OCI-LY3 (cell line): Measurements from ENCODE around the gene ZC3H7A.

Source experiments
- H2AFZ ChIP-seq: fragments of 200-600, 300-600 bp; shearing (Covaris generic); 2 replicates; pipeline ENCODE4 v1.6.0; 2014; ENCODE audit warnings: antibody characterized with exemption, low read depth, low read length
- H3K27ac ChIP-seq: fragments of 200-600, 300-600 bp; sonication (generic); 2 replicates; pipeline ENCODE4 v1.5.1; 2014; ENCODE audit warnings: mild to moderate bottlenecking, low read length, moderate library complexity, mixed read lengths
- H3K27me3 ChIP-seq: fragments of 200-600, 300-600 bp; sonication (generic); 2 replicates; pipeline ENCODE4 v1.6.1; 2014; ENCODE audit warnings: low read depth, low read length, mixed read lengths
- H3K36me3 ChIP-seq: fragments of 200-600, 300-600 bp; sonication (generic); replicated peaks from 2 replicates; pipeline ENCODE3; 2014; ENCODE audit warnings: low read depth, low read length, mixed read lengths
- H3K4me1 ChIP-seq: fragments of 300-600, 200-600 bp; sonication (generic); 2 replicates; pipeline ENCODE4 v1.6.1; 2014; ENCODE audit warnings: low read length, mixed read lengths
- H3K4me2 ChIP-seq: fragments of 200-600, 300-600 bp; sonication (generic); 2 replicates; pipeline ENCODE4 v1.6.1; 2014; ENCODE audit warnings: low read length, mixed read lengths
- H3K4me3 ChIP-seq: fragments of 300-600, 200-600 bp; sonication (generic); 2 replicates; pipeline ENCODE4 v1.5.1; 2014; ENCODE audit warnings: antibody characterized with exemption, mild to moderate bottlenecking, low read length, moderate library complexity
- H3K79me2 ChIP-seq: fragments of 300-600, 200-600 bp; shearing (Covaris generic); 2 replicates; pipeline ENCODE4 v1.6.1; 2014; ENCODE audit warnings: mild to moderate bottlenecking, low read length, mixed read lengths
- H3K9ac ChIP-seq: fragments of 300-600, 200-600 bp; shearing (Covaris generic); 2 replicates; pipeline ENCODE4 v1.6.0; 2014; ENCODE audit warnings: mild to moderate bottlenecking, low read length, moderate library complexity
- H3K9me3 ChIP-seq: fragments of 200-600, 300-600 bp; shearing (Covaris generic); 2 replicates; pipeline ENCODE4 v1.6.1; 2014; ENCODE audit warnings: low read length, mixed read lengths; ENCODE audit not compliant: insufficient read depth
- H4K20me1 ChIP-seq: fragments of 200-600, 300-600 bp; sonication (generic); 2 replicates; pipeline ENCODE4 v1.6.1; 2016; ENCODE audit warnings: low read length, mixed read lengths; ENCODE audit not compliant: insufficient read depth
- EZH2phosphoT487 ChIP-seq: fragments of 200-600 bp; shearing (Covaris generic); IDR thresholded peaks from 2 replicates; pipeline ENCODE4 v1.6.1; 2018; ENCODE audit warnings: antibody characterized with exemption, mixed run types, low read depth
- TF ChIP-seq, protein P1 (sequence below): fragments of 200-600, 300-600 bp; sonication (generic); IDR thresholded peaks from 2 replicates; pipeline ENCODE4 v1.5.1; 2014; ENCODE audit warnings: antibody characterized with exemption, low read length, low read depth

Gene ZC3H7A

DNA sequence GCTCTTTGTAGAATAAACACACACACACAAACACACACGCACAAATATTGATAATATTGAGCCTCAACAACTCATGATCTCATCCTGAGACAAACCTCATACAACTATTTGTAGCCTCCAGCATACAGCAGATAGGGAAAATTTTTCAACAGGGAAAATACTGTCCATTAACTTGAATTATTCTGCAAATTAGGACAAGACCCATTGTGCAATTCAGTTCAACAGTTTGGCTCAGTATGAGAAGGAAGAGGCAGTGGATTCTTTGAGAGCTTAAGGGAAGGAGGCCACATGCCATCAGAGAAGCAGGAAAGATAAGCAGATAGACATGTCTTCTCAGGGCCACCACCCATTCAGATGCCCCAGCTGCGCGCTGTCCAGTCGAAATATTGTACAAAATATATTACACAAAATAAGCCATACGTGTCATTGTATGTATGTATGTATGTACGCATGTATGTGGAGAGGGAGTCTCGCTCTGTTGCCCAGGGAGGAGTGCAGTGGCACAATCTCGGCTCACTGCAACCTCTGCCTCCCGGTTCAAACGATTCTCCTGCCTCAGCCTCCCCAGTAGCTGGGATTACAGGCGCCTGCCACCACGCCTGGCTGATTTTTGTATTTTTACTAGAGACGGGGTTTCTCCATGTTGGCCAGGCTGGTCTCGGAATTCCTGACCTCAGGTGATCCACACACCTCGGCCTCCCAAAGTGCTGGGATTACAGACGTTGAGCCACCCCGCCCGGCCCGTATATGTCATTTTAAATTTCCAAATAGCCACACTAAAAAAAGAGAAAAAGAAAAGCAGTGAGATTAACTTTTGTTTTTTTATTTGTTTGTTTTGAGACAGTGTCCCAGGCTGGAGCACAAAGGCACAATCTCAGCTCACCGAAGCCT is 1.8 kb downstream of the ZC3H7A start:
- Histone ChIP-seq H3K4me2 (peak overlapping the region; percentile 87), H3K4me1 (peaks cover 67% of the 10 kb centered on the region), H3K27me3 (no peaks in the 10 kb centered on the region), H3K27ac (peak overlapping the region; percentile 89), H3K9ac (peak overlapping the region; percentile 99; the same call in 1 of the 2 replicates), H3K4me3 (peak overlapping the region; percentile 83), H4K20me1 (peaks cover 46% of the 10 kb centered on the region), H2AFZ (no peak overlapping the region), H3K9me3 (no peaks in the 10 kb centered on the region), H3K79me2 (peaks cover 95% of the 10 kb centered on the region), H3K36me3 (peaks cover 50% of the 10 kb centered on the region)
- no peak for TF ChIP-seq EZH2phosphoT487
- TF ChIP-seq, protein P1, sequence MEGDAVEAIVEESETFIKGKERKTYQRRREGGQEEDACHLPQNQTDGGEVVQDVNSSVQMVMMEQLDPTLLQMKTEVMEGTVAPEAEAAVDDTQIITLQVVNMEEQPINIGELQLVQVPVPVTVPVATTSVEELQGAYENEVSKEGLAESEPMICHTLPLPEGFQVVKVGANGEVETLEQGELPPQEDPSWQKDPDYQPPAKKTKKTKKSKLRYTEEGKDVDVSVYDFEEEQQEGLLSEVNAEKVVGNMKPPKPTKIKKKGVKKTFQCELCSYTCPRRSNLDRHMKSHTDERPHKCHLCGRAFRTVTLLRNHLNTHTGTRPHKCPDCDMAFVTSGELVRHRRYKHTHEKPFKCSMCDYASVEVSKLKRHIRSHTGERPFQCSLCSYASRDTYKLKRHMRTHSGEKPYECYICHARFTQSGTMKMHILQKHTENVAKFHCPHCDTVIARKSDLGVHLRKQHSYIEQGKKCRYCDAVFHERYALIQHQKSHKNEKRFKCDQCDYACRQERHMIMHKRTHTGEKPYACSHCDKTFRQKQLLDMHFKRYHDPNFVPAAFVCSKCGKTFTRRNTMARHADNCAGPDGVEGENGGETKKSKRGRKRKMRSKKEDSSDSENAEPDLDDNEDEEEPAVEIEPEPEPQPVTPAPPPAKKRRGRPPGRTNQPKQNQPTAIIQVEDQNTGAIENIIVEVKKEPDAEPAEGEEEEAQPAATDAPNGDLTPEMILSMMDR = no peak

DNA sequence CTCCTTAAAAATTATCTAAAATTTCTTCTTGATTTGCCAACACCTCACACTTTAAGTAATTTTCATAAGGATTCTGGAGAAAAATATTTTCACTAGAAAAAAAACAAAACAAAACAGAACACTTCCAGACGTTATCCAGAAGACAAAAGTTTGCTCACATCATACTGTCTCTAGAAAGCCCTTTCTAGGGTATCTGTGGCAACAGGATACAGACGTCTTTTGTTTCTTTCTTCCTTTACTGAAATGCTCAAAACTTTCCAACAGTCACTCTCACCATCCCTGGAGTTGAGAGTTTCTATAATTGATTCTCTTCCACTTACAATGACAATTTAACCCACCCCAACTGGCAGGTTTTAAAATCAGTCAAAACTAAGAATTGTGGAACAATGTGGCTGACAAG is 2.6 kb downstream of the ZC3H7A start:
- Histone ChIP-seq H3K27ac (peak overlapping the region; percentile 20), H3K4me1 (peaks cover 59% of the 10 kb centered on the region), H3K4me3 (peak overlapping the region; percentile 83; the same call in 1 of the 2 replicates), H3K9me3 (no peaks in the 10 kb centered on the region), H3K36me3 (peaks cover 48% of the 10 kb centered on the region), H3K79me2 (peaks cover 95% of the 10 kb centered on the region), H3K4me2 (peak overlapping the region; percentile 87), H3K27me3 (no peaks in the 10 kb centered on the region), H2AFZ (no peak overlapping the region), H4K20me1 (peaks cover 38% of the 10 kb centered on the region), H3K9ac (peak overlapping the region; percentile 18; the same call in 1 of the 2 replicates)
- TF ChIP-seq, protein P1 = no peak
- no peak for TF ChIP-seq EZH2phosphoT487

DNA sequence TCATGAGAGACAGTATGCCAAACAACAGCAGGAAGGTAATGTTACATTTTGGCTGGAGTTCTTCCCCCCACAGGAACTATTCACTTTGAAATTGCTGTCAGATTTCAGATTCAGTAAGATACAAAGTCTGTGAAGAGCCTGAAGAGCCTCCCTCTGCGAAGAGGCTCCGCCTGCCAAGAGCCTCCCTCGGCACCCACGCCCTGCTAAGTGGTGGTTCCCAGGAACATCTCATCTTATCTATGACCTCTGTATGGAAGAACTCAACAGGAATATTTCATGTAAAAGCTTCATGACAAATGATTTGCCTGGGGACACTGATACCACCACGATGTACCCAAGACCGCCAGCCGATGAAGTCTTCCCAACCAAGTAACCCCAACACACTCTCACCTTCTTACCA is 3.2 kb downstream of the ZC3H7A start:
- H3K9ac ChIP-seq = no peak overlapping the region
- H3K36me3 ChIP-seq = peaks cover 46% of the 10 kb centered on the region
- TF ChIP-seq, protein P1 = no peak
- no peak for TF ChIP-seq EZH2phosphoT487
- H3K79me2 ChIP-seq = peaks cover 95% of the 10 kb centered on the region
- no peak overlapping the region for H3K4me3 ChIP-seq
- H3K4me2 ChIP-seq = peak overlapping the region; percentile 87
- no peaks in the 10 kb centered on the region for H3K27me3 ChIP-seq
- peaks cover 54% of the 10 kb centered on the region for H3K4me1 ChIP-seq
- H2AFZ ChIP-seq = no peak overlapping the region
- H3K9me3 ChIP-seq = no peaks in the 10 kb centered on the region
- H3K27ac ChIP-seq = no peak overlapping the region
- H4K20me1 ChIP-seq = peaks cover 33% of the 10 kb centered on the region
